ENCODE data around the gene MCAM.

Gene MCAM

DNA sequence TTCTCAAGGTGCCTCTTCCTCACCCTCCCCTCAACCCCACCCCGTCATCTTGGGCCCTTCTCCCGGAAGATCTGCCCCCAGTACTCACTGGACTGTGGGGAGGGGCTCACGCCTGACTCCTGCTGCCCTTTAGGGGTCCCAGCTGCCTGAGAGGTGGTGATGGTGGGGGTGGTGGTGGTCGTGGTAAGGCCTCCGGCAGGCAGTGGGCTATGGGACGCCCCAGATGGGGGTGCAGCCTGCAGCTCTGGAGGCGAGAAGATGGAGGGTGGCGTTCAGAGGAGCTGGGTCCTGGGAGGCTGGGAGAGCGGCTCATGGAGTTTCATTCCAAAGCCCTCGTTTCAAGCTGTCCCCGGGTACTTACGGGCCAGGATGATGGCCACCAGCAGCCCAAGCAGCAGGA is 28.8 kb upstream of the MCAM start:
- TF ChIP-seq FOXP2 (optimal IDR thresholded peaks at IDR 0.05; ENCODE audit: borderline replicate concordance, extremely low read depth, extremely low read length, insufficient read depth): no peak
- TF ChIP-seq, protein P1, sequence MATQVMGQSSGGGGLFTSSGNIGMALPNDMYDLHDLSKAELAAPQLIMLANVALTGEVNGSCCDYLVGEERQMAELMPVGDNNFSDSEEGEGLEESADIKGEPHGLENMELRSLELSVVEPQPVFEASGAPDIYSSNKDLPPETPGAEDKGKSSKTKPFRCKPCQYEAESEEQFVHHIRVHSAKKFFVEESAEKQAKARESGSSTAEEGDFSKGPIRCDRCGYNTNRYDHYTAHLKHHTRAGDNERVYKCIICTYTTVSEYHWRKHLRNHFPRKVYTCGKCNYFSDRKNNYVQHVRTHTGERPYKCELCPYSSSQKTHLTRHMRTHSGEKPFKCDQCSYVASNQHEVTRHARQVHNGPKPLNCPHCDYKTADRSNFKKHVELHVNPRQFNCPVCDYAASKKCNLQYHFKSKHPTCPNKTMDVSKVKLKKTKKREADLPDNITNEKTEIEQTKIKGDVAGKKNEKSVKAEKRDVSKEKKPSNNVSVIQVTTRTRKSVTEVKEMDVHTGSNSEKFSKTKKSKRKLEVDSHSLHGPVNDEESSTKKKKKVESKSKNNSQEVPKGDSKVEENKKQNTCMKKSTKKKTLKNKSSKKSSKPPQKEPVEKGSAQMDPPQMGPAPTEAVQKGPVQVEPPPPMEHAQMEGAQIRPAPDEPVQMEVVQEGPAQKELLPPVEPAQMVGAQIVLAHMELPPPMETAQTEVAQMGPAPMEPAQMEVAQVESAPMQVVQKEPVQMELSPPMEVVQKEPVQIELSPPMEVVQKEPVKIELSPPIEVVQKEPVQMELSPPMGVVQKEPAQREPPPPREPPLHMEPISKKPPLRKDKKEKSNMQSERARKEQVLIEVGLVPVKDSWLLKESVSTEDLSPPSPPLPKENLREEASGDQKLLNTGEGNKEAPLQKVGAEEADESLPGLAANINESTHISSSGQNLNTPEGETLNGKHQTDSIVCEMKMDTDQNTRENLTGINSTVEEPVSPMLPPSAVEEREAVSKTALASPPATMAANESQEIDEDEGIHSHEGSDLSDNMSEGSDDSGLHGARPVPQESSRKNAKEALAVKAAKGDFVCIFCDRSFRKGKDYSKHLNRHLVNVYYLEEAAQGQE (IDR thresholded peaks at IDR 0.05; ENCODE audit: insufficient read depth in 1 of 2, low read depth in 2 of 2, low read length in 2 of 2): no peak
- no peak for TF ChIP-seq SIN3A (IDR thresholded peaks at IDR 0.05; ENCODE audit: borderline replicate concordance, insufficient read depth, low read length)
- TF ChIP-seq POLR2AphosphoS5 (IDR thresholded peaks at IDR 0.05; ENCODE audit: low read depth, low read length): no peak
- TF ChIP-seq TAF1 (IDR thresholded peaks at IDR 0.05; ENCODE audit: borderline replicate concordance, insufficient read depth, low read length): no peak

DNA sequence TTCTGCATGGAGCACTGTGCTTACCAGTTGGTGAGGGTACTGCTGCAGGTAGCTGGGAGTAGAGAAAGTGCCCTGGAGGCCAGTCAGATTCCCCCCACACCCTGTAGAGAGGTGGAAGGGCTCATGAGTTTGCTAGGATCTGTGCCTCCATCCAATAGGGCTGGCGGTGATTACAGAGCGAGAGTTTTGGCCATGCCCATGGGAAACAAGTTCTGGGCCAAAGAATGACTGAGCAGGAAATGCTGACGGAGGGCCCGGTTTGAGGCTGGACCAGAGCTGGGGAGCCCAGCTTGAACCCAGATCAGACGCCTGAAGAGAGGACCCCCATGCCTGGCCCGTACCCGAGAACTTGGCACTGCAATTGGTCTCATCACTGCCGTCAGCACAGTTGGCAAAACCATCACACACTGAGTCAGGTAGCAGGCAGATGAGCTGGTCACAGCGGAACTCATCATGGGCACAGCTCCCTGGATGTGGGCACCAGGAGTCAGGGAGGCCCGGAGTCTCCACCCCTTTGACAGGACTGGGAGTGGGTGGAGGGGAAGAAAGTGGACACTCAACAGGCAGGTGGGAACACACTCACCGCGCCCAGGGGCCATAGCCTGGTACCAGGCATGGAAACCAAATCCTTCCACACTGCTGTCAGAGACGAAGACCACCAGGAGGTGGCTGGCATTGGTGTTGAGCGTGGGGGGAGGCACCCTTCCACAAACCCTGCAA is 27.5 kb upstream of the MCAM start:
- TF ChIP-seq FOXP2 (optimal IDR thresholded peaks at IDR 0.05; ENCODE audit: borderline replicate concordance, extremely low read depth, extremely low read length, insufficient read depth) (no peak), SIN3A (IDR thresholded peaks at IDR 0.05; ENCODE audit: borderline replicate concordance, insufficient read depth, low read length) (no peak), TAF1 (IDR thresholded peaks at IDR 0.05; ENCODE audit: borderline replicate concordance, insufficient read depth, low read length) (no peak), POLR2AphosphoS5 (IDR thresholded peaks at IDR 0.05; ENCODE audit: low read depth, low read length) (no peak)
- TF ChIP-seq, protein P1 (IDR thresholded peaks at IDR 0.05; ENCODE audit: insufficient read depth in 1 of 2, low read depth in 2 of 2, low read length in 2 of 2): no peak

GRCh38 chr11:119343726-119344125 is 26.8 kb upstream of the MCAM start:
- TF ChIP-seq FOXP2 (optimal IDR thresholded peaks at IDR 0.05; ENCODE audit: borderline replicate concordance, extremely low read depth, extremely low read length, insufficient read depth): no peak
- TF ChIP-seq POLR2AphosphoS5 (IDR thresholded peaks at IDR 0.05; ENCODE audit: low read depth, low read length): no peak
- TF ChIP-seq SIN3A (IDR thresholded peaks at IDR 0.05; ENCODE audit: borderline replicate concordance, insufficient read depth, low read length): no peak
- TF ChIP-seq, protein P1 (IDR thresholded peaks at IDR 0.05; ENCODE audit: insufficient read depth in 1 of 2, low read depth in 2 of 2, low read length in 2 of 2): no peak
- no peak for TF ChIP-seq TAF1 (IDR thresholded peaks at IDR 0.05; ENCODE audit: borderline replicate concordance, insufficient read depth, low read length)

GRCh38 chr11:119342362-119343130 is 25.6 kb upstream of the MCAM start:
- no peak for TF ChIP-seq POLR2AphosphoS5 (IDR thresholded peaks at IDR 0.05; ENCODE audit: low read depth, low read length)
- TF ChIP-seq, protein P1 (IDR thresholded peaks at IDR 0.05; ENCODE audit: insufficient read depth in 1 of 2, low read depth in 2 of 2, low read length in 2 of 2): no peak
- TF ChIP-seq TAF1 (IDR thresholded peaks at IDR 0.05; ENCODE audit: borderline replicate concordance, insufficient read depth, low read length): no peak
- no peak for TF ChIP-seq FOXP2 (optimal IDR thresholded peaks at IDR 0.05; ENCODE audit: borderline replicate concordance, extremely low read depth, extremely low read length, insufficient read depth)
- no peak for TF ChIP-seq SIN3A (IDR thresholded peaks at IDR 0.05; ENCODE audit: borderline replicate concordance, insufficient read depth, low read length)

Data from PFSK-1 (cell line).